GM12874 (cell line): Measurements from ENCODE around the gene SNRNP27.

Experiments
- TF ChIP-seq, protein P1 (sequence below): IDR thresholded peaks from 2 replicates; pipeline ENCODE4 v1.5.1; 2011; ENCODE audit warnings: low read depth, mild to moderate bottlenecking, control low read depth, low read length, moderate library complexity; ENCODE audit not compliant: insufficient read depth

SNRNP27 gene

DNA sequence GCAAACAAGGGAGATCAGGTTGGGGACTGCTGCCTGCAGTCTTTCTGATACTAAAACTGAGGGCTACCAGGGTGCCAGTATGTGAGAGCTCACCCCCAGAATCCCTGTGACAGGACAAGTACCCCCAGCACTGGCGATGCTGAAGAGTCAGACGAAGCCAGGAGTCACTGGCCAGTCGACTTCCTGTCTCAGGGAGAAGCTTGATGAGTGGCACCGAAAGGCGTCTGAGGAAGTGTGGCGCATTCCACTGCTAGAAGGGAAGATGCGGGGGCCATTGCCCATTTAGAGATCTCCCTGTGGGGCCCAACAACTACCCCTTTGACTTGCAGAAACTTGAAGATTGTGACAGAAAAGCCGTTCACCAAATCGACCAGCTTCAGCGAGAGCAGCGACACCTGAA, 43.1 kb downstream of the SNRNP27 start:
- TF ChIP-seq, protein P1, sequence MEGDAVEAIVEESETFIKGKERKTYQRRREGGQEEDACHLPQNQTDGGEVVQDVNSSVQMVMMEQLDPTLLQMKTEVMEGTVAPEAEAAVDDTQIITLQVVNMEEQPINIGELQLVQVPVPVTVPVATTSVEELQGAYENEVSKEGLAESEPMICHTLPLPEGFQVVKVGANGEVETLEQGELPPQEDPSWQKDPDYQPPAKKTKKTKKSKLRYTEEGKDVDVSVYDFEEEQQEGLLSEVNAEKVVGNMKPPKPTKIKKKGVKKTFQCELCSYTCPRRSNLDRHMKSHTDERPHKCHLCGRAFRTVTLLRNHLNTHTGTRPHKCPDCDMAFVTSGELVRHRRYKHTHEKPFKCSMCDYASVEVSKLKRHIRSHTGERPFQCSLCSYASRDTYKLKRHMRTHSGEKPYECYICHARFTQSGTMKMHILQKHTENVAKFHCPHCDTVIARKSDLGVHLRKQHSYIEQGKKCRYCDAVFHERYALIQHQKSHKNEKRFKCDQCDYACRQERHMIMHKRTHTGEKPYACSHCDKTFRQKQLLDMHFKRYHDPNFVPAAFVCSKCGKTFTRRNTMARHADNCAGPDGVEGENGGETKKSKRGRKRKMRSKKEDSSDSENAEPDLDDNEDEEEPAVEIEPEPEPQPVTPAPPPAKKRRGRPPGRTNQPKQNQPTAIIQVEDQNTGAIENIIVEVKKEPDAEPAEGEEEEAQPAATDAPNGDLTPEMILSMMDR: no peak

DNA sequence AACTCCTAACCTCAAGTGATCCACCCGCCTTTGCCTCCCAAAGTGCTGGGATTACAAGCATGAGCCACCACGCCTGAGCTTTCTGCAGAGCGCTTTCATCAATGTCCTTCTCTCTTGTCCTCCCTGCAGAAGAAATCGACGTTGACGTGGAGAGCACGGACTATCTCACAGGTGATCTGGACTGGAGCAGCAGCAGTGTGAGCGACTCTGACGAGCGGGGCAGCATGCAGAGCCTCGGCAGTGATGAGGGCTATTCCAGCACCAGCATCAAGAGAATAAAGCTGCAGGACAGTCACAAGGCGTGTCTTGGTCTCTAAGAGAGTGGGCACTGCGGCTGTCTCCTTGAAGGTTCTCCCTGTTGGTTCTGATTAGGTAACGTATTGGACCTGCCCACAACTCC, 44.2 kb downstream of the SNRNP27 start:
- TF ChIP-seq, protein P1: no peak

DNA sequence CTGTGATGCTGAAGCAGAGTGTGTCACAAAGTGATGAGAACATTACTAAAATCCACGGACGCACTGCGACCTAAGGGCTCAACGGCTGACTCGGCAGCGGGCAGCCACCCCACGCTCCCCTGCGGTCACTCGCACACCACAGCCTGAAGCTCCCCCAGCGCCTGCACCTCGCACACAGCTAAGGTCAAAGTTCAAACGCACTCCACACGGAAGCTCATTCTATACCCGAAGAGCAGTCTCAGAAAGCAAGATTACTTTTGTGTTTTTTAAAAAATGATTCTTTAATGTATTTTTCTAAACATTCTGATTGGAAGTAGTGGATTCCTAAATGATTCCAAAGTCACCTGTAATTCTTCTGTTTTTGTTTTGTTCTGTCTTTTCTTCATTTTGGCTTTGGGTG, 46.0 kb downstream of the SNRNP27 start:
- TF ChIP-seq, protein P1: no peak

DNA sequence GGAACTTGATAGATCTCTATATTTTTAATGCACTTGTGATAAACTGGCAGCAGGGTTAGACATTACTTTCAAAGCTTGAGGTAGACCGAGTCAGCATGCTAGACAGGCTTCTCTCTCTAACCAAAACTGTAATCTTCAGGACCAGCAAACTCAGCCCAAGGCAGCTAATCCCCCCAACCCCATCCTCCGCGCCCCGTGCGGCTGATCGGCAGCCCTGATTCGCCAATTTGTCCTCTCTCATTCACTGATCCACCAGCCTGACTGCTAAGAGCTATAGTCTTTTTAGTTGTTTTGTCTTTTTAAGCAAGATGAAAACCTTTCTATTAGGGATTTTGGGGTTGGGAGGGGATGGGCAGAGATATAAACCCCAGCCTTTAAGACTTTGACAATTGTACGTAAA, 46.9 kb downstream of the SNRNP27 start:
- TF ChIP-seq, protein P1: no peak

DNA sequence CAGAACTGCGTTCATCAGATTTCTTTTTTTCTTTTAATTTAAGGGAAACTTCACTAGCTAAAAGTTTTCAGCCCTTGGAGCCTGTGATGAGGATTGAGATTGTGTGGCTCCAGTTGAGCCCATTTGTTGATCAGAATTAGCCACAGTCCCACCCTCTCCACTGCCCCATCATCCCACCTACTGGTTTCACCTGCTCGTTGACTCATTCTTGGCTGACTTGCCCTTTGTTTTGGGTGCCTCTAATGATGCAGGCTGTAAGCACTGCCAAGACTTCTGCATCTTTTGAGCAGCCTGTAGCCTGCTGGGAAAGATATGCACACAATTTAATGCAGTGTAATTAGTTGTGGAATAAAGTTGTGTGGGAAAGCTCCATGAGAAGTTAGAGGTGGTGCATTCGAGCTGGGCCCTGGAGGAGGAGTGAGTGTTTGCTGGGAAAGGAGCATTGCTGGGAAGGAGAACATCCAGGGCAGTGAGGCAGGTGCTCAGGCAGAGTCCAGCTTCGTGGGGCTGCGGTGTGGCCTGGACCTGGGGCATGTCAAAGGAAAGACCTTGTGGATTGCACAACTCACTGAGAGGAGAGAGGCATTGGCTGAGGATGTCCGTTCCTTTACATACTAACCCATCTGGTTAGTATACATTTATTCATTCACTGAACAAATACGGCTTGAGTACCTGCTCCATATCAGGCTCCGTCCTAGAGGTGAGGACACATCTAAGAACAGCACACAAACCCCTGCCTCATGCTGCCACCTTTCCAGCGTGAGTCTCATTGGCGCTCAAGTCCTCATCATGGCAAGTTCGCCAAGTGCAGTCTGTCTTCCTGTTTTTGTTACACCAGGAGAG, 49.5 kb downstream of the SNRNP27 start:
- TF ChIP-seq, protein P1: no peak

DNA sequence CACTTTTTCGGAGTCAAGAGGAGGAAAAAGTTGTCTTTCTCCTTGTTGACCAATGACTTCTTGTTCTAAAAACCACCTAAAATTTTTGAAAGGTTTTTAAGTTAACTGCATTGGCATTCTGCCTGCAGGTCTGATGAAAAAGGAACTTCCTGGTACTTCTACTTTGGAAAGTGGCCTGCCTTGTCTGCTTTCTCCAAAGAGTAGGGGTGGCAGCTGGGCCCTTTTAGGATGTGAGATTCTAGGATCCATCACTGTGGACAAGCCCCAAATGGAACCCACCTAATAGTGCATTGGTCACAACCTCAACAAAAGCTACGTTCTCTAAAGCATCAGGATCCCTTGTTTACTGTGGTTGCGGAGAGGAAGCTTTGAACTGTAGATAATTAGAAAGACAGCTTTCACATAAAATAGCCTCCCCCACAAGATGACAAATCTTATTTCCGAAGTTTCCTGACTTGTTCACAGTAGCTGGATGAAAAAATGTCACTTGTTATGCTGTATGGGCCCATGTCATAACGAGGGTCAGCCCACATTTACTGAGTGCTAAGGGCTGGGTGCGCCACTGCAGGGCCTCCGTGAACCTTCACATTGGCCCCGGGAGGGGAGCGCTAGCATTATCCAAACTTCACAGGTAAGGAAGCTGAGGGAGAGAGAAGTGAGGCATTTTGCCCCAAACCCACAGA, 50.2 kb downstream of the SNRNP27 start:
- TF ChIP-seq, protein P1: no peak

DNA sequence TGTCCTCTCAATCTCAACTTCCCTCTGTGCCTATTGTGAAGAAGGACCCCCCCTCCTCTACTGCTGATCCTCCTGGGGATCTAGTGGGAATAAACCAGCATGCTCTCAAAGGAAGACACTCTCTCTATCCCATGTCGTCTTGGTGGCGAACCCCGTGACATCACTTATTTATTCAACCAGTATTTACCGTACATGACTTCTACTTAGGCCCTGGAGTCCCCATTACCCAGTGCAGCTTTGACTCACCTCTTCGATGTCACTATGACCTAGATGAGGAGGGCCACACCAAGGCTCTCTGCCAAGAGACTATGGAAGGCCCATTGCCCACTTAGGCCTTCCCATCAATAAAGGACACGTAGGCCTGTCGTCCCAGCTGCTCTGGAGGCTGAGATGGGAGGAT, 51.0 kb downstream of the SNRNP27 start:
- TF ChIP-seq, protein P1: no peak
